CD14-positive monocyte (primary cell): ENCODE data around the gene ZBTB17. TPM values are rescaled to one million over a fixed set of nuclear protein-coding genes. Genes with fewer than 3 reads are reported as not detected.
A peak's percentile ranks its signal among the peaks of the same experiment; 100 is the strongest.

ENCODE experiments used
- DNase-seq, 3 donors: peaks; one replicate each; pipeline ENCODE4 v3.0.0-alpha.2; 2011 to 2022
- H2AFZ ChIP-seq: 2 replicates; pipeline ENCODE4 v1.6.0; 2012; ENCODE audit warnings: mild to moderate bottlenecking, low read depth, low read length, inconsistent platforms; ENCODE audit not compliant: insufficient read depth, poor library complexity, severe bottlenecking
- H3K27ac ChIP-seq, 2 donors: 1 replicate in 1 of 2; 2 replicates in 1 of 2; pipeline ENCODE4 v1.5.1; 2012 to 2013; ENCODE audit warnings: low read length in 2 of 2, control low read depth in 1 of 2, inconsistent platforms in 1 of 2, low read depth in 1 of 2, mild to moderate bottlenecking in 1 of 2
- H3K27me3 ChIP-seq, 2 donors: one replicate each; pipeline versions ENCODE4 v1.6.0 to v1.6.1; 2011 to 2013; ENCODE audit warnings: low read length in 2 of 2; ENCODE audit not compliant: control insufficient read depth in 2 of 2, insufficient read depth in 2 of 2
- H3K36me3 ChIP-seq, 2 donors: replicated peaks in 1 of 2; 1 replicate in 1 of 2; 2 replicates in 1 of 2; pipeline versions ENCODE4 v1.5.1 to v1.6.1; 2012 to 2013; ENCODE audit warnings: low read length in 2 of 2, control low read depth in 1 of 2, inconsistent platforms in 1 of 2, mild to moderate bottlenecking in 1 of 2; ENCODE audit not compliant: insufficient read depth in 2 of 2, control insufficient read depth in 1 of 2
- H3K4me1 ChIP-seq, 2 donors: 1 replicate in 1 of 2; 2 replicates in 1 of 2; pipeline versions ENCODE4 v1.5.1 to v1.6.1; 2012 to 2013; ENCODE audit warnings: low read length in 2 of 2, control low read depth in 1 of 2, inconsistent platforms in 1 of 2, mild to moderate bottlenecking in 1 of 2, moderate library complexity in 1 of 2; ENCODE audit not compliant: insufficient read depth in 2 of 2, control insufficient read depth in 1 of 2
- H3K4me2 ChIP-seq: replicated peaks from 2 replicates; pipeline ENCODE3; 2012; ENCODE audit warnings: low read length, moderate library complexity, mild to moderate bottlenecking; ENCODE audit not compliant: poor library complexity, severe bottlenecking; ENCODE audit errors: extremely low read depth
- H3K4me3 ChIP-seq, 3 experiments: fragments of 200-600 bp in 1 of 3; sonication (generic) in 1 of 3; replicated peaks in 1 of 3; 1 replicate in 2 of 3; 2 replicates in 1 of 3; pipeline ENCODE4 v1.5.1; 2011 to 2013; ENCODE audit warnings: low read length in 3 of 3, mild to moderate bottlenecking in 3 of 3, control low read depth in 2 of 3, low read depth in 2 of 3, inconsistent platforms in 1 of 3, moderate library complexity in 1 of 3
- H3K79me2 ChIP-seq: 2 replicates; pipeline ENCODE4 v1.6.0; 2012; ENCODE audit warnings: mild to moderate bottlenecking, control low read depth, inconsistent platforms, low read length, moderate library complexity; ENCODE audit not compliant: insufficient read depth
- H3K9ac ChIP-seq: 2 replicates; pipeline ENCODE4 v1.6.0; 2017; ENCODE audit warnings: low read length, mild to moderate bottlenecking; ENCODE audit not compliant: insufficient read depth, poor library complexity, severe bottlenecking
- H3K9me3 ChIP-seq, 2 donors: replicated peaks in 1 of 2; 1 replicate in 1 of 2; 2 replicates in 1 of 2; pipeline versions ENCODE4 v1.5.1 to v1.6.1; 2012 to 2013; ENCODE audit warnings: low read length in 2 of 2, control low read depth in 1 of 2; ENCODE audit not compliant: control insufficient read depth in 1 of 2, insufficient read depth in 1 of 2
- H4K20me1 ChIP-seq: 2 replicates; pipeline ENCODE4 v1.6.0; 2012; ENCODE audit warnings: mild to moderate bottlenecking, low read length, control low read depth, moderate library complexity; ENCODE audit not compliant: insufficient read depth
- H3K27ac Mint-ChIP-seq, 7 donors: one replicate each; pipeline ENCODE4 v1.8.0; 2020; ENCODE audit warnings: mild to moderate bottlenecking in 7 of 7, mixed read lengths in 7 of 7, moderate library complexity in 6 of 7, inconsistent platforms in 2 of 7
- H3K27me3 Mint-ChIP-seq, 3 donors: one replicate each; pipeline ENCODE4 v1.8.0; 2021 to 2022; ENCODE audit warnings: low read depth in 3 of 3, mild to moderate bottlenecking in 3 of 3, mixed read lengths in 3 of 3, moderate library complexity in 3 of 3, inconsistent platforms in 1 of 3
- H3K36me3 Mint-ChIP-seq, 2 donors: one replicate each; pipeline ENCODE4 v1.8.0; 2020; ENCODE audit warnings: mixed read lengths in 2 of 2, inconsistent platforms in 1 of 2, mild to moderate bottlenecking in 1 of 2
- H3K4me1 Mint-ChIP-seq: one replicate; pipeline ENCODE4 v1.8.0; 2020; ENCODE audit warnings: mild to moderate bottlenecking, mixed read lengths
- H3K4me3 Mint-ChIP-seq, 2 donors: one replicate each; pipeline ENCODE4 v1.8.0; 2020; ENCODE audit warnings: mild to moderate bottlenecking in 2 of 2, mixed read lengths in 2 of 2, moderate library complexity in 1 of 2
- H3K9me3 Mint-ChIP-seq, 7 donors: one replicate each; pipeline ENCODE4 v1.8.0; 2020 to 2022; ENCODE audit warnings: mixed read lengths in 7 of 7, mild to moderate bottlenecking in 6 of 7, moderate library complexity in 6 of 7, inconsistent platforms in 2 of 7
- CTCF ChIP-seq: fragments of 200-600 bp; IDR thresholded peaks from one replicate; pipeline ENCODE4 v1.8.0; 2022; ENCODE audit warnings: antibody characterized with exemption, mild to moderate bottlenecking
- WGBS: methylation state at CpG from one replicate; pipeline ENCODE4 v1.1.5; 2013; ENCODE audit warnings: missing lambda C conversion rate; ENCODE audit not compliant: insufficient coverage; 5-methylcytosine and 5-hydroxymethylcytosine counted together
- intact Hi-C, 2 donors: fragments of 100-400 bp; cut with micrococcal nuclease; formaldehyde crosslinking; loops; one replicate each; pipeline versions ENCODE4 v1.15.0 to v1.15.1; 2023
- polyA plus RNA-seq, 3 donors: library from polyadenylated mRNA; depleted of rRNA in 1 of 3; unstranded in 2 of 3; stranded (reverse) in 1 of 3; fragments of 300-500 nt in 2 of 3; fragments of >200 nt in 1 of 3; fragmentation: Illumina TruSeq in 2 of 3; gene quantifications; 1 replicate in 2 of 3; 2 replicates in 1 of 3; pipeline ENCODE4 v1.2.3, GENCODE V29; 2012 to 2021

ZBTB17 gene
- polyA plus RNA-seq, 3 donors = 2.8 to 93.3 (median 7.6) TPM

GRCh38 chr1:15952317-15953258 lies 23.3 kb downstream of the ZBTB17 start:
- Mint-ChIP-seq H3K27me3 (no peaks in the 10 kb centered on the region), H3K27ac (peak overlapping the region; percentile 11 to 97 (median 82)), H3K4me1 (peaks cover 69% of the 10 kb centered on the region), H3K36me3 (peaks cover 38 to 53% of the 10 kb centered on the region in 2 donors), H3K4me3 (peak overlapping the region; percentile 4 to 83), H3K9me3 (peaks cover 0 to 2% (median 0%) of the 10 kb centered on the region in 7 donors)
- H3K9ac ChIP-seq = no peak overlapping the region
- H4K20me1 ChIP-seq = peaks cover 82% of the 10 kb centered on the region
- peaks cover 62 to 70% of the 10 kb centered on the region in 2 donors for H3K4me1 ChIP-seq
- H3K27me3 ChIP-seq = no peaks in the 10 kb centered on the region
- no peak for TF ChIP-seq CTCF
- WGBS = 56% methylated on average over 24 of the region's 27 CpGs
- DNase-seq = peak; percentile 93 to 99 (median 95)
- no peaks in the 10 kb centered on the region for H3K9me3 ChIP-seq
- H3K36me3 ChIP-seq = peaks cover 12 to 22% of the 10 kb centered on the region in 2 donors
- no peak overlapping the region for H3K4me3 ChIP-seq
- peaks cover 83% of the 10 kb centered on the region for H3K79me2 ChIP-seq
- intact Hi-C loops = no loop called here
- H2AFZ ChIP-seq = no peak overlapping the region
- peak overlapping the region; percentile 13 for H3K4me2 ChIP-seq
- peak overlapping the region; percentile 51 to 75 for H3K27ac ChIP-seq

GRCh38 chr1:15951341-15952153 lies 24.4 kb downstream of the ZBTB17 start:
- peaks cover 85% of the 10 kb centered on the region for H4K20me1 ChIP-seq
- H3K27ac ChIP-seq = peak overlapping the region in 1 of 2 donors; percentile 75
- Mint-ChIP-seq H3K4me3 (no peak overlapping the region), H3K4me1 (peaks cover 68% of the 10 kb centered on the region), H3K9me3 (peaks cover 0 to 2% (median 0%) of the 10 kb centered on the region in 7 donors), H3K27me3 (no peaks in the 10 kb centered on the region), H3K36me3 (peaks cover 41 to 53% of the 10 kb centered on the region in 2 donors), H3K27ac (peak overlapping the region; percentile 22 to 97 (median 85))
- WGBS = 42% methylated on average over 19 of the region's 23 CpGs
- no peak overlapping the region for H3K4me3 ChIP-seq
- peaks cover 62 to 71% of the 10 kb centered on the region in 2 donors for H3K4me1 ChIP-seq
- H3K9ac ChIP-seq = no peak overlapping the region
- no peak for TF ChIP-seq CTCF
- peak in 1 of 3 donors; percentile 26 for DNase-seq
- no peaks in the 10 kb centered on the region for H3K9me3 ChIP-seq
- no peaks in the 10 kb centered on the region for H3K27me3 ChIP-seq
- intact Hi-C loops = no loop called here
- peak overlapping the region; percentile 4 for H3K4me2 ChIP-seq
- H3K79me2 ChIP-seq = peaks cover 81% of the 10 kb centered on the region
- H3K36me3 ChIP-seq = peaks cover 16 to 27% of the 10 kb centered on the region in 2 donors
- no peak overlapping the region for H2AFZ ChIP-seq
